Activated T-helper 1 cell treated with anti-CD3 and anti-CD28 coated beads, Interleukin-2, amount 50 U/mL, for 16 hours (primary cell): ENCODE results near the gene APEX1.
"Not testable (repeated sequence)": the region's sequence is repeated elsewhere in the genome, so short reads cannot be mapped to it uniquely, and the experiment has no call there.

Source experiments
- DNase-seq, 2 donors: peaks; one replicate each; pipeline ENCODE4 v3.0.0-alpha.2; 2020; ENCODE audit warnings: low read depth in 1 of 2, low spot score in 1 of 2

APEX1 gene

DNA sequence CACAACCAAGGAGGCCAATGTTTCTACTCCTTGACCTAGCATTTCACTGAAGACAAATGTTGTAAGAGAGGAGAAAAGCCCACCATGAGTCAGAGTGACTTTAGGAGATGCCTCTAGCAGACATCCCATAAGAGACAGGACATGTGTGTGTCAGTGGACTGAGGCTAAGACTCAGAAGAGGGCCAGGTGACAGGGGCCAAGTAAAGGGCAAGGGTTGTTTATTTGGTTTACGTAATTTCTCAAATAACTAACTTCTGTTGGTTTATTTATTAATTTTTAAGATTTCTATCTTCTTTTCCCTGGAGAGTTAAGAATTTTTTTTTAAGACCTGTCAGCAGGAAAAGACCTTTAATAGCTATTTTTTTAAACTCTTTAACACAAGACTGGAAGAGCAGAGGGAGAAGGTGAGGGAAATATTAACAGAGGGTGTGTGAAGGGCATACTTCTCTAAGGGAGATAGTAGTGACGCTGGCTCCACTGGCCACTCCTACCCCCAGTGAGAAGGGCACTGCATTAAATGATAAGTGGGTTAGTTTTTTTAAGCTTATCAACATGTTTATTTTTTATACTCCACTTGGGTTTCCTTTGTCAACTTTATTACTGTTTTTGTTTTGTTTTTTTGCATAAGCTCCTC lies 17.6 kb downstream of the APEX1 start:
- no peak for DNase-seq

DNA sequence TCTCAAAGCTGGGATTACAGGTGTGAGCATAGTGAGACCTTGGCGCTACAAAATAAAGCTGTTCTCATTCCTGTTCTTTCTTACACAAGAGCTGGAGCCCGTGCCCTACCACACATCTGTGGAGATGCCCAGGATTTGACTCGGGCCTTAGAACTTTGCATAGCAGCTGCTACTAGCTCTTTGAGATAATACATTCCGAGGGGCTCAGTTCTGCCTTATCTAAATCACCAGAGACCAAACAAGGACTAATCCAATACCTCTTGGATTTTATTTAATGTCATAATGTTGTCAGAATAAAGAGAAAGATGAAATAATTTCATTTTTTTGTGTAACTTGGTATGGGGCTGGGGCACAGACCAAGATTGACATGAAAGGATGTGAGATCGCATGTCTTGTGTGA lies 21.8 kb downstream of the APEX1 start:
- DNase-seq = no peak

DNA sequence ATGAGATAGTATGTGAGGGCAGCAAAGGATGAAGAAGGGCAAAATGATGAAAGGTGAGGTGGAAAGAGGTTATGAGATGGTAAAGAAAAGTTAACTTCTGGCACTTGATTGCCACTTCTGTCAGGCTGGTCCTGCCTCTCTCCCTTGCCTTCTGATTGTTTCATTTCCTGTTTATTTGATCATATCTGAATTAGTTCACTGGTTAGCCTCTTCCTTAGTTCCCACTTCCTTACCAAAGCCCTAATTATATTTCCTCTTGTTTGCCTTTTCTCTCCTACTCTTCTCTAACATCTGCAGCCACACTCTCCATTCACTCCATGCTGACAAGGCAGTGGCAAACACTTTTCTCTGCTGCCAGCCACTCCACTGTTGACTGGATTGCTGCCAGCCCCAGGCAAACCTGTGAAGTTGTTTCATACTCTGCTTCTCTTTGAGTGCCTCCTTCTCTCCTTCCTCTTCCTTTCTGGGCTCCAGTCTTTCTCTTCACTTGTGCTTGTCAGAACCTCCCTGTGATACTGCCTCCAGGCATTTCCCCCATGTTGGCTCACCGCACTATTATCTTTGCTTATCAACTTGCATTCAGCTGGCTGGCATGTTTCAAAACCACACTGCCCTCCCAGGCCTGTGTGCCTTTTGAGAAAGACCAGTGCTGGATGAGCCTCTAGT lies 22.3 kb downstream of the APEX1 start:
- no peak for DNase-seq

DNA sequence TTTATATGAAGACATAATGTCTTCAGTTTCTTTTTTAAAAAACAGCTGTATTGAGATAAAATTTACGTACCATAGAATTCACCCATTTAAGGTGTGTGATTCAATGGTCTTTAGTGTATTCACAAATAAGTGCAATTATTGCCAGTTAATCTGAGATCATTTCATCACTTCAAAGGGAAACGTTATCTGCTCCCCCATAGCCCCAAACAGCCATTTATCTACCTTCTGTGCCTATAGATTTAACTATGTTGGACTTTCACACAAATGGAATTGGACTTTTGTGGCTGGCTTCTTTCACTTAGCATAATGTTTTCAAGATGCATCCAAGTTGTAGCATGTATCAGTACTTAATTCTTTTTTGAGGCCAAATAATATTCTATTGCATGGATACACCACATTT lies 23.9 kb downstream of the APEX1 start:
- no peak for DNase-seq

DNA sequence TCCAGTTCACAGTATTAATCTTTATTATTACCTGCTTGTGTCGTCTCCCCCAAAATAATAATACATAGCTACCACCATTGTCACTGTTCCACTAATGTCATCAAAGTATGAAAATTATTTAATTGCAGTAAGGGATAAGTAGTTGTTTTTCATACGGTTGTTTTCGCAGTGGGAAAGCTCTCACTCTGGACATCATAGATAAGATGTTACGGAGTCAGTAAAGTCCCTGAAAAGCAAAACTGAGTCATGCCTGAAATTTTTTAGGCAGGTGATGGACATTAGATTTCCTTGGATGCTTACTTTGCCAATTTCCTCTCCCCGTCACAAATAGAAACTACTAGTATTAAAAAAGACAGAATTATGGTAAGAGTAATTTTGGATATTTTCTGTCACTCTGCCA lies 27.4 kb downstream of the APEX1 start:
- DNase-seq = no peak

DNA sequence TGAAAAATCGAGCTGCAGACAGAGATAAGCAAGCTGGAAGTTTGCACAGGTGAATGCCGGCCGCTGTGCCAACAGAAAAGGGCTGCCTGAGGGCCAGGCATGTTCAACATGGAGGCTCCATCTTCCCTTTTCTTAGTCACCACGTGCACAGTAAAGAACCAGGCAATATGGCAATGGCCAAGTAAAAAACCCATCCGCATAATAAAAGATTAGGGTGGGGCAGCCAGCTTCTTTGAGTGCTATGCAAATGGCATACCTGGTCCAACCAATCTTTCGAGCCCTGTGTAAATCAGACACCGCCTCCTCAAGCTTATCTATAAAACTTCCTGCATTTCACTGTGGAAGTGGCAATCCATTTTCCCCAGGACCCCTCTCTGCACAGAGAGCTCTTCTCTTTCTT lies 30.9 kb downstream of the APEX1 start:
- no peak for DNase-seq

DNA sequence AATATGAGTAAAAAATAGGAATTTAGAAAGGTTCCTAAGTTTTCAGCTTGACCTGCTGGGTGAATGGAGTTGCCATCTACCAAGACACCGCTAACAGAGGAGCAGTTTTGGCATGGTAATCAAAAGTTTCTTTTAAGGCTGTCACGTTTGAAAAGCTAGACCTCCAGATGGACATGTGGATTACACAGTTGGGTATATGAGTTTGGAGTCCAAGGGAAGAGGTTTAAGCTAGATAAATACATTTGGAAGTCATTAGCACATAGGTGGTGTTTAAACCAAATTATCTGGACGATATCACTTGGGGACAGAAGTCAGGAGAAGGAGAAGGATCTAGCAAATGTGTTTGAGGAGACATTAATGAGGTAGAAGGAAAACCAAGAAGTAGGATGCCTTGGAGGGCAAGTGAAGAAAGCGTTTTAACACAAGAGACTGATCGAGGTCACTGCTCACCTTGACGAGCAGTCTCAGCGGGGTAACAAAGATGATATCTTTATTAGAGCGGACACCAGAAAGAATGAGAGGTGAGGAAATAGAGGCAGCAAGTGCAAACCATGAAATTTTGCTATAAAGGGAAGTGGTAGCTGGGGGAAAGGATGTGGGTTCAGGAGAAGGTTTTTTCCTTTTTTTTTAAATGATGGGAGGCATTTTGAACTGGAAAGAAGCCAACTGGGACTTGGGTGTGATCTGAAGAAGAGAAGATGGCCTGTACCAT lies 31.8 kb downstream of the APEX1 start:
- no peak for DNase-seq

DNA sequence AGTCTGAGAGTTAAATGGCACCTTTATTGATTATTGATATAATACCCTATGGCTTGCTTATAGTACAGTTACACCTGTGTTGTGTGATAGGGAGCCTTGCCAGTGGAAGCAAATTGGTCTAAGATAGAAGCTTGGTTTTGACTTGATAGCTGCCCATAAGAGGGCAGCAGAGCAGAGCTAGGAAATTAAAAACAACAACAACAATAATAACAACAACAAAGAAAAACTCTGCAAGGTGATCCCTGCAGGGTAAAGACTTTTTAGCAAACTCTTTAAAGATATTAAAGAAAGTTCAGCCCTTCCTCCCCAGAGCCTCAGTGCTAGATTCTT lies 32.3 kb downstream of the APEX1 start:
- no peak for DNase-seq

DNA sequence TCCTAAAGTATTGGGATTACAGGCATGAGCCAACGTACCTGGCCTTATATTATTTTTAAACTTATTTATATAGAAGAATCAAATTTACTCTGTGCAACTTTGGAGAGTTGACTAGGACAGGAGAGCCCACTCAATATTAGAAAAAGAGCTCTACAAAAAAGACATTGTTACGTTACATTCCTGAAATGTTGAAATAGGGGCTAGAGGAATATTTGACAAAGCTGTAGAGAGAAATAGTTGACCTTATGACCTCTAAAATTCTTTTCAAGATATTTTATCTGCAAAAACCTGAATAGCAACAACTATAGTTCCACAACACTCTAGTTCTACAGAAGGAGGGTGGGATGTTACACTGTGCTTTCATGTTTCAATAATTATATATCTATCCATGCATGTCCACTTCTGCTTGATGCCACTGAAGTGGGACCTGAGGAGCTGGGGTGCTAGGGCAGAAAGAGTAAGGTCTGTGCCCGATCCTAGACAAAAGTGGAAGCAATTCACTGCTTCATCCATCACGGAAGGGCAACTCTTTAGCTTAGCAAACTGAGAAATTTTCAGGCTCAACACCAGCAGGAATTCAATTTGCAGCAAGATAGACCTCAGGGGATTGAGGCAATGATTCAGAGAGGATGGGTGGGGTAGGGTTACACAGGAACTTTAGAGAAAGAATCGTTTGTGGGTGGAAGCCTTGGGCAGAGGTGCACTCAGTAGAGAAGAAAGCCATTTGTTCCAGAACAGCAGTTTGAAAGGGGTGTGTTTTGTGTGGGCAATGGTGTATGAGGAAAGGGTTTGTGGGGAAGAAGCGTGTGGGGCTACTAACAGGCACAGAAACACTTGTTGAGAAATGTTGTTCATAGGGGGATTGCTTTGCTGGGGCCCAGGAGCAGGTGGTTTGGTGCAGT lies 34.3 kb downstream of the APEX1 start:
- no peak for DNase-seq

DNA sequence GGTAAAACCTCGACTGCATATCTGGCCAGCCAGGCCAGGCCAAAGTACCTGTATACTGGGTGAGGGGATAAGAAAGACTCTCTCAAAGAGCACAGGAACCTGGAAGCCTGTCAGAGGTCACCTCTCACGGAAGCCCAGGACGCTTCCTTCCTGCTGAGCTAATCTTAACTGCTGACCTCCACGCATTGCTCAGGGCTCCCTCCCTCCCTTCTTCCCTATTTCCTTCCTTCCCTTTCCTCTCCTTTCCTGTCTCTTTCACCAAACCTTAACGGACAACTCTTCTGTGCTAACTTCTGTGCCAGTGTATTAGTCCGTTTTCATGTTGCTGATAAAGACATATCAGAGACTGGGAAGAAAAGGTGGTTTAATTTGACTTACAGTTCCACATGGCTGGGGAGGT lies 35.5 kb downstream of the APEX1 start:
- DNase-seq = no peak

DNA sequence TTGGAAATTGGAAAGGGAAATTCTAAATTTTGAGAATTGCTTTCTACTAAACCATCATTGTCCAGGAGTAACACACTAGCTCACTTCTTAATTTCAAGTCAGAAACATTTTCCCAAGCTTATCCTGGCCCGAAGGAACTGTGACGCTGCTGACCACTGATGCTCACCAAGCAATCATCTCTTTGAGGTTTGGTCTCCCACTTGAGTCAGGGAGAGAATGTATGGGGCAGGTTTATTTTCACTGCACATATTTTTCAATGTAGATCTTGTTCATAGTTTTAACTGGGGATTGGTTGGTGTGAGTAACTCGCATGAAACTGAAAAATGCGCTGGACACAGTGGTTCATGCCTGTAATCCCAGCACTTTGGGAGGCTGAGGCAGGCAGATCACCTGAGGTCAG lies 37.5 kb downstream of the APEX1 start:
- DNase-seq = no peak

DNA sequence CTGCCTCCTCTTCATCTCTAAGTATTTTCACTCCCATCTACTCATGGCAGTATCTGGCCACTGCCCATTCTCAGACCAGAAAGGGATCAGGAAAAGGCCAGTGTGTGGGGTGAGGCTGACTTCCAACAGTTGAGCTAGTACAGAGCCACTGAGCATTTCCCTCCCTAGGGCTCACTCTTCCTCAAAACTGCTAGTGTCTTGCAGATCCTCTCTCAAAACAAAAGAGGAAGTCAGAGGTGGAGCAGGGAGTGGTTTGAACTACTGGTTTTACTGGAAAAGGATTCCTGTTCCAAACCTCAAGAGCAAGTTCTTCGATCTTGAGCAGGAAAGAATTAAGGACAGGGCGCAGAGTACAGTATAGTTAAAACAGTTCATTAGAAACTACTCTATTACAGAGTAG lies 38.6 kb downstream of the APEX1 start:
- DNase-seq = no peak

DNA sequence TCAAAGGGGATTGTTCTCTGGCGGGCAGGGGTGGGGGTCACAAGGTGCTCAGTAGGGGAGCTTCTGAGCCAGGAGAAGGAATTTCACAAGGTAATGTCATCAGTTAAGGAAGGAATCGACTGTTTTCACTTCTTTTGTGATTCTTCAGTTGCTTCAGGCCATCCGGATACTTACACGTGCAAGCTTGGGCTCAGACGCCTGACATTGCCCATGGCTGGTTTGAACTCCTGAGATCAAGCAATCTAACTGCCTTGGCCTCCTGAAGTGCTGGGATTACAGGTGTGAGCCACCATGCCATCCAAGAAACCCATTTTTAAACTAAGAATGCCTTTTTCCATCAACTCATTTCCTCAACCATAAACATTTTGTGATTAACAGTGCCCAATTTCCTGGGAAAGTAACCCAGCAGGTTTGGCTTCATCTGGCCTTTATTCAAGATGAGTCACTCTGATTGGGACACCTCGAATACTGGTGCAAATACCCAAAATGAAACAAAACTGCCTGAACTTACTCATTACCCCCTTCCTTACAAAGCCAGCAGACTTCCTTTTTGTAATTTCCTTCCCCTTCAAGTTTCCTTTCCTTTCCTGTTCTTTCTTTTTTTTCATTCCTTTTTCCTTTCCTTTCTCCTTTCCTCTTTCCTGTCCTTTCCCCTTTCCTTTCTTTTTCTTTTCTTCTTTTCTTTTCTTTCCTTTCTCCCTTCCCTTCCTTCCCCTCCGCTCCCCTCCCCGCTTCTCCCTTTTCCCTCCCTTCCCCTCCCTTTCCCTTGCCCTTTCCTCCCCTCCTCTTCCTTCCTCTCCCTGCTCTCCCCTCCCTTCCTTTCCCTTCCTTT lies 40.1 kb downstream of the APEX1 start:
- no peak for DNase-seq

DNA sequence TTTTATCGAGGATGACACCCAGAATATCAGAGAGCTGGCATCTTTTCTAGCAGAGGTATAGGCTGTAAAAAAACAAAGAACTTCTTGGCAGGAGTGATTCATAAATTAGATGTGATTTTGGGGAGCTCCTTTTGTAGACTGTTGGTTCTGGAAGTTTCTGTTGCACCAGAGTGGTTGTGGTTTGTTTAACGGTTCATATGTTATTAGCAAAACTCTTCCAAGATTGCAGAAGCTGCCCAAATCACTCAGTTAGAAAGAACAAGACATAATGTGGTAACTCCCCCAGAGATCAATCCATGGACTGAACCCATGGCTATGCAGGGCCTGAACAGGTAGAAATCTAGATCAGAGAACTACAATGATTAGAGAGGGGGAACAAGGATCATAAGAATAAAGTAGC lies 43.6 kb downstream of the APEX1 start:
- no peak for DNase-seq

DNA sequence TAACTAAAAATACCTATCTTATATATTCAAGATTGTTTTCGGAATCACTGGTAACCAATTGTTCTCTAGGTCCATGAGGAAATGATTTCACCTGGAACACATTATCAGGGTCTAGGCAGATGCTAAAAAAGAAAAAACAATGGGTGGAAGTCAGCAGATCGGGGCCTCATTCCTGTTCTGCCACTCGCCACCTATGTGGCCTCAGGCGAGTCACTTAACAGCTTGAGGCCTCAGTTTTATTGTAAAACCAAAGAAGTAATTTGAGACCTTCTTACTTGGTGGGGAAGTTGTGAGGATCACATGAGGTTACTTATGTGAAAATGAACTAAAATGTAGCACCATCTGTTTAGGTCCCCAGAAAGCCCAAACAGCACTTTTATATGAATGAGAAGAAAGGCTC lies 44.1 kb downstream of the APEX1 start:
- no peak for DNase-seq

DNA sequence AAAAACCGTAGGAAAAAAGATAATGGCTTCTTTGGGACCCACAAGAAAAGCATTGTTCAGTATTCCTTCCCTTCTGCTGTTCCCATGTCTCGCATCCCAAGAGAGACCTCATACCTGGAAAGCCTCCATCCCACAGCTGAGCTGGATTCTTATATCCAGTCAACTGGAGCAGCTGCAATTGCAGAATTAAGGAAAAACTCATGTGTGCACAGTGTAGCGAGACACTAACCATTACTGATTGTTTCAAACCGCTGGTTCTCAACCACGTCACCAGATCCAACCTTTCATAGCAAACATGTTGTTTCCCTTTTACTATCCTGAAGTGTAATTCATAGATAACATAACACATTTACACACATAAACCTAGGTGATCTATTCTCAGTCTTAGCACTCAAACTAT lies 44.9 kb downstream of the APEX1 start:
- no peak for DNase-seq

DNA sequence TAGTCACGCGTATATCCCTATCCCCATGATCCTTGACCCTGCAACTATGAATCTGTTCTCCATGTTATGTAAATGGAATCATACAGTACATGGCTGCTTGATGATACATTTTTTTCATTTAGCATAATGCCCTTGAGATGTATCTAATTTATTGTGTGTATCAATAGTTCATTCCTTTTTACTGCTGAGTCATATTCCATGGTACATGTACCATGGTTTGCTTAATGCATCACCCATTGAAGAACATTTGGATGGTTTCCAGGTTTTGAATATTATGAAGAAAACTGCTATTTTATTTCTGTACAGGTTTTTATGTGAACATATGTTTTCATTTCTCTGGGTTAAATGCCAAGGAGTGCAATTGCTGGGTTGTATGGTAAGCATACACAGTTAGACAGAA lies 46.3 kb downstream of the APEX1 start:
- no peak for DNase-seq

DNA sequence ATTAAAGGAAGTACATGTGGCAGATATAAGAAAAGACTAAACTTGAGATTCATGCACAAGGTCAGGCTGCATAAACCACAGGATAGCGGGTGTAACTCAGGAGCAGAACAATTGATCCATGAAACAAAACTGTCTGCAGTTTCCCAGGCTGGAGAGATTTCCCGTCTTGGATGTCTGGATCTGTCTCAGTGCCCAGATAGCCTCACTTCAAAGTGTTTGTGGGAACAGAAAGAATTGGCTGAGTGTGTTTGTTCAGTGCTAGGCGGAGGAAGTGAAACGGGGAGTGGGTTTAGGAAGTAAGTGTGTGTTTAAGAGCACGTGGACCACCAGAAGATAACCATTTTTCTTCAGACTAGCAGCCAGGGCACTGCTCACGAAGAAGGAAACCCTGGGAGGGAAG lies 48.9 kb downstream of the APEX1 start:
- no peak for DNase-seq

DNA sequence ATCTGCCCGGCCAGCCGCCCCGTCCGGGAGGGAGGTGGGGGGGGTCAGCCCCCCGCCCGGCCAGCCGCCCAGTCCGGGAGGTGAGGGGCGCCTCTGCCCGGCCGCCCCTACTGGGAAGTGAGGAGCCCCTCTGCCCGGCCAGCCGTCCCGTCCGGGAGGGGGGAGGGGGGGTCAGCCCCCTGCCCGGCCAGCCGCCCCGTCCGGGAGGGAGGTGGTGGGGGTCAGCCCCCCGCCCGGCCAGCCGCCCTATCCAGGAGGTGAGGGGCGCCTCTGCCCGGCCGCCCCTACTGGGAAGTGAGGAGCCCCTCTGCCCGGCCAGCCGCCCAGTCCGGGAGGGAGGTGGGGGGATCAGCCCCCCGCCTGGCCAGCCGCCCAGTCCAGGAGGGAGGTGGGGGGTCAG lies 51.2 kb downstream of the APEX1 start:
- not testable (repeated sequence) for DNase-seq

DNA sequence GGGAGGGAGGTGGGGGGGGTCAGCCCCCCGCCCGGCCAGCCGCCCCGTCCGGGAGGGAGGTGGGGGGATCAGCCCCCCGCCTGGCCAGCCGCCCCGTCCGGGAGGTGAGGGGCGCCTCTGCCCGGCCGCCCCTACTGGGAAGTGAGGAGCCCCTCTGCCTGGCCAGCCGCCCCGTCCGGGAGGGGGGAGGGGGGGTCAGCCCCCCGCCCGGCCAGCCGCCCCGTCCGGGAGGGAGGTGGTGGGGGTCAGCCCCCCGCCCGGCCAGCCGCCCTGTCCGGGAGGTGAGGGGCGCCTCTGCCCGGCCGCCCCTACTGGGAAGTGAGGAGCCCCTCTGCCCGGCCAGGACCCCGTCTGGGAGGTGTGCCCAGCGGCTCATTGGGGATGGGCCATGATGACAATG lies 51.7 kb downstream of the APEX1 start:
- DNase-seq = not testable (repeated sequence)
